SK-N-SH (cell line): ENCODE measurements around the gene HINFP. TPM values are rescaled to one million over a fixed set of nuclear protein-coding genes. Genes with fewer than 3 reads are reported as not detected.

Source experiments
- CTCF ChIA-PET: fragments of 300-600, 350-600 bp; formaldehyde crosslinking; extraction: SDS; loops from one replicate; lab custom pipeline; 2021; lab: Yijun Ruan, JAX
- POLR2A ChIA-PET: fragments of 350-600 bp; sonication (Branson Sonifier 250); formaldehyde crosslinking; extraction: SDS; loops from one replicate; lab custom pipeline; 2020; ENCODE audit warnings: antibody characterized with exemption, inconsistent platforms; lab: Yijun Ruan, JAX
- DNase-seq: peaks from one replicate; pipeline ENCODE4 v3.0.0; 2012
- H2AFZ ChIP-seq: fragments of 200-600 bp; sonication (generic); 2 replicates; pipeline ENCODE4 v1.8.1; 2016; ENCODE audit warnings: antibody characterized with exemption, mild to moderate bottlenecking, low read depth
- H3F3A ChIP-seq: fragments of 200-600 bp; sonication (generic); replicated peaks from 2 replicates; pipeline ENCODE3; 2016; ENCODE audit warnings: antibody characterized with exemption, mild to moderate bottlenecking; ENCODE audit not compliant: insufficient read depth
- H3K27ac ChIP-seq, 2 experiments: fragments of 200-500 bp in 1 of 2; fragments of 200-600 bp in 1 of 2; sonication (Bioruptor generic) in 1 of 2; sonication (generic), shearing (Covaris generic) in 1 of 2; 2 replicates each; pipeline versions ENCODE4 v1.5.1 to v1.6.1; 2014 to 2016; ENCODE audit warnings: low read depth in 2 of 2, inconsistent platforms in 1 of 2, low read length in 1 of 2, mild to moderate bottlenecking in 1 of 2, mixed read lengths in 1 of 2
- H3K27me3 ChIP-seq: fragments of 200-600 bp; sonication (generic), shearing (Covaris generic); 2 replicates; pipeline ENCODE4 v1.6.1; 2016; ENCODE audit warnings: mixed run types; ENCODE audit not compliant: insufficient read depth
- H3K36me3 ChIP-seq, 2 experiments: fragments of 200-500 bp in 1 of 2; fragments of 200-600 bp in 1 of 2; sonication (Bioruptor generic) in 1 of 2; sonication (generic) in 1 of 2; replicated peaks in 1 of 2; 2 replicates each; pipeline versions ENCODE3 to v1.5.1; 2014 to 2016; ENCODE audit warnings: low read length in 1 of 2, mild to moderate bottlenecking in 1 of 2; ENCODE audit not compliant: insufficient read depth in 2 of 2, control insufficient read depth in 1 of 2
- H3K4me1 ChIP-seq, 2 experiments: fragments of 200-500 bp in 1 of 2; fragments of 200-600 bp in 1 of 2; sonication (Bioruptor generic) in 1 of 2; sonication (generic), shearing (Covaris generic) in 1 of 2; 2 replicates each; pipeline versions ENCODE4 v1.5.1 to v1.6.1; 2014 to 2016; ENCODE audit warnings: low read depth in 1 of 2, low read length in 1 of 2, mixed run types in 1 of 2; ENCODE audit not compliant: insufficient read depth in 2 of 2, control insufficient read depth in 1 of 2
- H3K4me2 ChIP-seq: fragments of 200-600 bp; sonication (generic), shearing (Covaris generic); 2 replicates; pipeline ENCODE4 v1.6.1; 2017; ENCODE audit warnings: mixed run types
- H3K4me3 ChIP-seq, 2 experiments: fragments of 200-500 bp in 1 of 2; fragments of 200-600 bp in 1 of 2; sonication (Bioruptor generic) in 1 of 2; sonication (generic), shearing (Covaris generic) in 1 of 2; 2 replicates each; pipeline versions ENCODE4 v1.5.1 to v1.8.1; 2014 to 2016; ENCODE audit warnings: low read depth in 2 of 2, inconsistent platforms in 1 of 2, low read length in 1 of 2, mild to moderate bottlenecking in 1 of 2, mixed read lengths in 1 of 2, moderate library complexity in 1 of 2
- H3K79me2 ChIP-seq: fragments of 200-600 bp; sonication (generic); 2 replicates; pipeline ENCODE4 v1.8.1; 2017; ENCODE audit warnings: mild to moderate bottlenecking; ENCODE audit not compliant: insufficient read depth
- H3K9ac ChIP-seq: fragments of 200-600 bp; sonication (generic); 2 replicates; pipeline ENCODE4 v1.6.1; 2017; ENCODE audit warnings: mixed run types
- H3K9me2 ChIP-seq: fragments of 200-600 bp; sonication (generic); 2 replicates; pipeline ENCODE4 v1.6.1; 2017; ENCODE audit warnings: mixed run types
- H3K9me3 ChIP-seq: fragments of 200-600 bp; sonication (generic); 2 replicates; pipeline ENCODE4 v1.6.1; 2017; ENCODE audit warnings: mixed run types, mild to moderate bottlenecking, moderate library complexity
- H4K20me1 ChIP-seq: fragments of 200-600 bp; sonication (generic); 2 replicates; pipeline ENCODE4 v1.6.1; 2017; ENCODE audit warnings: mild to moderate bottlenecking, mixed run types; ENCODE audit not compliant: insufficient read depth
- CHD2 ChIP-seq: fragments of 150-350 bp; IDR thresholded peaks from 2 replicates; pipeline ENCODE4 v1.6.1; 2018; ENCODE audit warnings: low read length; ENCODE audit not compliant: partially characterized antibody
- GABPA ChIP-seq: IDR thresholded peaks from 2 replicates; pipeline ENCODE4 v1.4.0; 2012; ENCODE audit warnings: low read depth, mild to moderate bottlenecking
- GATA2 ChIP-seq: sonication (generic); formaldehyde crosslinking; IDR thresholded peaks from 2 replicates; pipeline ENCODE4 v1.5.0; 2020; ENCODE audit warnings: mild to moderate bottlenecking, missing genetic modification reagents
- MAX ChIP-seq: IDR thresholded peaks from 2 replicates; pipeline ENCODE4 v1.4.0; 2012; ENCODE audit warnings: low read depth
- MXI1 ChIP-seq: IDR thresholded peaks from 2 replicates; pipeline ENCODE4 v1.6.1; 2012; ENCODE audit warnings: mild to moderate bottlenecking, low read depth, low read length, improper control_type of control experiment
- NRF1 ChIP-seq: IDR thresholded peaks from 2 replicates; pipeline ENCODE4 v1.6.1; 2012; ENCODE audit warnings: low read depth, mild to moderate bottlenecking, low read length
- POLR2AphosphoS5 ChIP-seq: IDR thresholded peaks from 2 replicates; pipeline ENCODE4 v1.6.1; 2012; ENCODE audit warnings: low read depth, low read length
- RAD21 ChIP-seq: IDR thresholded peaks from 2 replicates; pipeline ENCODE4 v1.6.1; 2012; ENCODE audit warnings: mild to moderate bottlenecking, low read length
- RCOR1 ChIP-seq: fragments of 150-350 bp; IDR thresholded peaks from 2 replicates; pipeline ENCODE4 v1.6.1; 2017; ENCODE audit warnings: antibody characterized with exemption, low read length
- RFX5 ChIP-seq: IDR thresholded peaks from 2 replicates; pipeline ENCODE4 v1.6.1; 2012; ENCODE audit warnings: mild to moderate bottlenecking, improper control_type of control experiment, low read length
- SIN3A ChIP-seq: IDR thresholded peaks from 2 replicates; pipeline ENCODE4 v1.6.1; 2012; ENCODE audit warnings: low read depth, mild to moderate bottlenecking, low read length, moderate library complexity, borderline replicate concordance
- SMC3 ChIP-seq: IDR thresholded peaks from 2 replicates; pipeline ENCODE4 v1.6.1; 2012; ENCODE audit warnings: low read depth, low read length, improper control_type of control experiment
- TAF1 ChIP-seq: IDR thresholded peaks from 2 replicates; pipeline ENCODE4 v1.6.1; 2012; ENCODE audit warnings: low read depth, mild to moderate bottlenecking, low read length, moderate library complexity, borderline replicate concordance
- TEAD4 ChIP-seq: IDR thresholded peaks from 2 replicates; pipeline ENCODE4 v1.4.0; 2012; ENCODE audit warnings: mild to moderate bottlenecking, borderline replicate concordance; ENCODE audit not compliant: insufficient read depth
- YY1 ChIP-seq: IDR thresholded peaks from 2 replicates; pipeline ENCODE4 v1.4.0; 2012; ENCODE audit warnings: low read depth, mild to moderate bottlenecking
- WGBS: methylation state at CpG from one replicate; pipeline ENCODE4 v1.1.6; 2017; ENCODE audit warnings: low lambda C conversion rate; 5-methylcytosine and 5-hydroxymethylcytosine counted together
- polyA plus RNA-seq, 3 experiments: library from polyadenylated mRNA; depleted of rRNA; stranded (reverse); fragments of >200 nt; gene quantifications; 2 replicates each; pipeline ENCODE4 v1.2.3, GENCODE V29; 2012

HINFP gene
- polyA plus RNA-seq, 1 of the 3 experiments (the other 2 are of a cell fraction), result 21.8 TPM

GRCh38 chr11:119106564-119107537, 14.5 kb upstream of the HINFP start, which contains the start of gene C2CD2L:
TSS of gene C2CD2L (plus strand) at chr11:119107344. CDS start at chr11:119107742, 398 bp downstream.
- WGBS, result 6% methylated on average over 17 of the region's 49 CpGs
- peaks cover 24% of the 10 kb centered on the region for H3F3A ChIP-seq
- H3K4me2 ChIP-seq, result peak within 1 kb of the TSS; percentile 98
- DNase-seq, result peak; percentile 97
- peak within 1 kb of the TSS; percentile 85 to 86 for H3K4me3 ChIP-seq
- H3K79me2 ChIP-seq, result peaks cover 35% of the 10 kb centered on the region; the same call in 1 of the 2 replicates
- peaks cover 0 to 9% of the 10 kb centered on the region in 2 experiments for H3K36me3 ChIP-seq
- peaks cover 28 to 32% of the 10 kb centered on the region in 2 experiments for H3K4me1 ChIP-seq
- ChIA-PET POLR2A (interaction anchor here (0.6 to 4.3 kb wide), 9 partner anchors 12 to 210 kb away, joined by 3 to 17 read pairs (median 4); partner anchors contain the start of genes HINFP, HMBS, MCAM and NLRX1), CTCF (interaction anchor here (0.6 to 2.0 kb wide), 9 partner anchors 8 to 249 kb away, joined by 3 to 9 read pairs (median 4); a partner anchor contains a TSS)
- H3K27ac ChIP-seq, result peak within 1 kb of the TSS; percentile 62 to 86
- no peaks in the 10 kb centered on the region for H3K9me3 ChIP-seq
- no peaks in the 10 kb centered on the region for H3K9me2 ChIP-seq
- peak within 1 kb of the TSS; percentile 81 for H3K9ac ChIP-seq
- H3K27me3 ChIP-seq, result no peaks in the 10 kb centered on the region
- peak within 1 kb of the TSS; percentile 89 for H2AFZ ChIP-seq
- no peaks in the 10 kb centered on the region for H4K20me1 ChIP-seq
- no peak for TF ChIP-seq TEAD4
- TF ChIP-seq SMC3, result no peak
- 0 out of 2 replicates have a peak, but pooled peaks have one; percentile 1 for TF ChIP-seq GATA2
- 0 out of 2 replicates have a peak, but pooled peaks have one; percentile 39 for TF ChIP-seq GABPA
- peak; percentile 23 for TF ChIP-seq CHD2
- peak; percentile 64; the same call in 1 of the 2 replicates for TF ChIP-seq POLR2AphosphoS5
- TF ChIP-seq NRF1, result peak; percentile 55; the same call in 1 of the 2 replicates
- peak; percentile 71; the same call in 1 of the 2 replicates for TF ChIP-seq SIN3A
- no peak for TF ChIP-seq RCOR1
- TF ChIP-seq MAX, result peak; percentile 73
- no peak for TF ChIP-seq RFX5
- TF ChIP-seq YY1, result 0 out of 2 replicates have a peak, but pooled peaks have one; percentile 16
- peak; percentile 77 for TF ChIP-seq TAF1
- peak; percentile 71; the same call in 1 of the 2 replicates for TF ChIP-seq MXI1

- ChIA-PET POLR2A (interaction anchor here (1.0 to 4.3 kb wide), 6 partner anchors 13 to 209 kb away, joined by 3 to 17 read pairs (median 6); partner anchors contain the start of genes HINFP, HMBS, MCAM and VPS11), CTCF (interaction anchor here (0.6 to 1.4 kb wide), 6 partner anchors 9 to 231 kb away, joined by 3 to 6 read pairs (median 4); no protein-coding TSS in a partner anchor)
- WGBS, result 0% methylated on average over 7 of the region's 65 CpGs
- H3F3A ChIP-seq, result peaks cover 19% of the 10 kb centered on the region
- TF ChIP-seq SIN3A, result 0 out of 2 replicates have a peak, but pooled peaks have one; percentile 7
- no peak for TF ChIP-seq RAD21
- peak overlapping the region in 1 of 2 experiments; percentile 16; a peak in 1 of 4 replicates for H3K27ac ChIP-seq
- peaks cover 0 to 15% of the 10 kb centered on the region in 2 experiments for H3K36me3 ChIP-seq
- no peak for DNase-seq
- H4K20me1 ChIP-seq, result no peaks in the 10 kb centered on the region
- H3K9ac ChIP-seq, result peak overlapping the region; percentile 81
- no peaks in the 10 kb centered on the region for H3K9me3 ChIP-seq
- H3K27me3 ChIP-seq, result no peaks in the 10 kb centered on the region
- H3K4me1 ChIP-seq, result peaks cover 28 to 32% of the 10 kb centered on the region in 2 experiments
- H2AFZ ChIP-seq, result peak overlapping the region; percentile 75; the same call in 1 of the 2 replicates
- no peaks in the 10 kb centered on the region for H3K9me2 ChIP-seq
- peaks cover 35% of the 10 kb centered on the region; the same call in 1 of the 2 replicates for H3K79me2 ChIP-seq
- peak overlapping the region; percentile 98 for H3K4me2 ChIP-seq
- H3K4me3 ChIP-seq, result peak overlapping the region; percentile 85 to 86
Observed at GRCh38 chr11:119107538-119108145, 13.7 kb upstream of the HINFP start.
